HEK293T (cell line): ENCODE measurements around the gene LKAAEAR1.

ENCODE experiments used
- ARNT ChIP-seq: fragments of 450-650 bp; IDR thresholded peaks from 2 replicates; pipeline ENCODE4 v1.6.1; 2017; ENCODE audit warnings: mild to moderate bottlenecking
- BHLHE40 ChIP-seq: fragments of 450-650 bp; IDR thresholded peaks from 2 replicates; pipeline ENCODE4 v1.6.1; 2016; ENCODE audit warnings: mild to moderate bottlenecking, moderate library complexity, borderline replicate concordance
- FOXA1 ChIP-seq: fragments of 450-650 bp; IDR thresholded peaks from 2 replicates; pipeline ENCODE4 v1.6.1; 2016; ENCODE audit warnings: mild to moderate bottlenecking
- FOXM1 ChIP-seq: fragments of 450-650 bp; IDR thresholded peaks from 2 replicates; pipeline ENCODE4 v1.6.1; 2017; ENCODE audit warnings: mild to moderate bottlenecking, borderline replicate concordance
- HDGF ChIP-seq: fragments of 450-650 bp; IDR thresholded peaks from 2 replicates; pipeline ENCODE4 v1.6.1; 2017; ENCODE audit warnings: antibody characterized with exemption, borderline replicate concordance
- NFRKB ChIP-seq: fragments of 450-650 bp; IDR thresholded peaks from 2 replicates; pipeline ENCODE4 v1.6.1; 2016; ENCODE audit warnings: mild to moderate bottlenecking, moderate library complexity
- SUZ12 ChIP-seq: fragments of 450-650 bp; IDR thresholded peaks from 2 replicates; pipeline ENCODE4 v1.6.1; 2016; ENCODE audit warnings: mild to moderate bottlenecking
- TARDBP ChIP-seq: fragments of 450-650 bp; IDR thresholded peaks from 2 replicates; pipeline ENCODE4 v1.6.1; 2016

GRCh38 chr20:64064145-64064698 lies 20.0 kb downstream of the LKAAEAR1 start:
- TF ChIP-seq ARNT: no peak
- no peak for TF ChIP-seq HDGF
- no peak for TF ChIP-seq FOXM1
- no peak for TF ChIP-seq BHLHE40
- no peak for TF ChIP-seq FOXA1
- TF ChIP-seq NFRKB: no peak
- TF ChIP-seq TARDBP: no peak
- no peak for TF ChIP-seq SUZ12
